BJ (cell line): Measurements from ENCODE around the gene HNF1B. TPM values are rescaled to one million over a fixed set of nuclear protein-coding genes. Genes with fewer than 3 reads are reported as not detected.

Experiments used
- CTCF ChIA-PET: fragments of 350-600 bp; formaldehyde crosslinking; extraction: SDS; loops from one replicate; lab custom pipeline; 2021; ENCODE audit warnings: antibody characterized with exemption, inconsistent platforms; lab: Yijun Ruan, JAX
- POLR2A ChIA-PET: fragments of 300-600 bp; sonication (Branson Sonifier 250); formaldehyde crosslinking; extraction: SDS; loops from one replicate; lab custom pipeline; 2021; ENCODE audit warnings: antibody characterized with exemption; lab: Charles Lee
- DNase-seq: peaks from one replicate; pipeline ENCODE4 v3.0.0-alpha.2; 2011; ENCODE audit warnings: low read depth
- H3K27me3 ChIP-seq: 2 replicates; pipeline ENCODE4 v1.6.0; 2011; ENCODE audit warnings: low read length; ENCODE audit not compliant: control insufficient read depth, insufficient read depth
- H3K36me3 ChIP-seq: 2 replicates; pipeline ENCODE4 v1.5.1; 2011; ENCODE audit warnings: low read length; ENCODE audit not compliant: control insufficient read depth, insufficient read depth
- H3K4me3 ChIP-seq: 2 replicates; pipeline ENCODE4 v1.5.1; 2011; ENCODE audit warnings: low read depth, mild to moderate bottlenecking, control low read depth, low read length
- polyA plus RNA-seq: library from polyadenylated mRNA; depleted of rRNA; stranded (reverse); fragments of >200 nt; gene quantifications from 2 replicates; pipeline ENCODE4 v1.2.3, GENCODE V29; 2011
- TF ChIP-seq, protein P1 (sequence below): IDR thresholded peaks from 2 replicates; pipeline ENCODE4 v1.5.1; 2011; ENCODE audit warnings: low read depth, mild to moderate bottlenecking, control low read depth, inconsistent platforms, low read length, moderate library complexity; ENCODE audit not compliant: insufficient read depth

Gene HNF1B
- polyA plus RNA-seq, 1 experiment = not detected

GRCh38 chr17:37742762-37743611 is 1.9 kb downstream of the HNF1B start:
- ChIA-PET CTCF (no interaction called here), POLR2A (no interaction called here)
- H3K4me3 ChIP-seq = no peak overlapping the region
- no peaks in the 10 kb centered on the region for H3K36me3 ChIP-seq
- no peak for DNase-seq
- TF ChIP-seq, protein P1, sequence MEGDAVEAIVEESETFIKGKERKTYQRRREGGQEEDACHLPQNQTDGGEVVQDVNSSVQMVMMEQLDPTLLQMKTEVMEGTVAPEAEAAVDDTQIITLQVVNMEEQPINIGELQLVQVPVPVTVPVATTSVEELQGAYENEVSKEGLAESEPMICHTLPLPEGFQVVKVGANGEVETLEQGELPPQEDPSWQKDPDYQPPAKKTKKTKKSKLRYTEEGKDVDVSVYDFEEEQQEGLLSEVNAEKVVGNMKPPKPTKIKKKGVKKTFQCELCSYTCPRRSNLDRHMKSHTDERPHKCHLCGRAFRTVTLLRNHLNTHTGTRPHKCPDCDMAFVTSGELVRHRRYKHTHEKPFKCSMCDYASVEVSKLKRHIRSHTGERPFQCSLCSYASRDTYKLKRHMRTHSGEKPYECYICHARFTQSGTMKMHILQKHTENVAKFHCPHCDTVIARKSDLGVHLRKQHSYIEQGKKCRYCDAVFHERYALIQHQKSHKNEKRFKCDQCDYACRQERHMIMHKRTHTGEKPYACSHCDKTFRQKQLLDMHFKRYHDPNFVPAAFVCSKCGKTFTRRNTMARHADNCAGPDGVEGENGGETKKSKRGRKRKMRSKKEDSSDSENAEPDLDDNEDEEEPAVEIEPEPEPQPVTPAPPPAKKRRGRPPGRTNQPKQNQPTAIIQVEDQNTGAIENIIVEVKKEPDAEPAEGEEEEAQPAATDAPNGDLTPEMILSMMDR = no peak
- peaks cover 60% of the 10 kb centered on the region for H3K27me3 ChIP-seq

GRCh38 chr17:37742116-37742761 is 2.6 kb downstream of the HNF1B start:
- TF ChIP-seq, protein P1 = no peak
- Histone ChIP-seq H3K27me3 (peaks cover 60% of the 10 kb centered on the region), H3K36me3 (no peaks in the 10 kb centered on the region), H3K4me3 (no peak overlapping the region; the same call in 1 of the 2 replicates)
- no peak for DNase-seq
- ChIA-PET POLR2A (interaction anchor here (0.7 kb wide), 1 partner anchor 619 kb away, joined by 3 read pairs; no protein-coding TSS in a partner anchor), CTCF (interaction anchor here (0.7 to 1.6 kb wide), 2 partner anchors 40 to 49 kb away, joined by 3 read pairs; no protein-coding TSS in a partner anchor)

DNA sequence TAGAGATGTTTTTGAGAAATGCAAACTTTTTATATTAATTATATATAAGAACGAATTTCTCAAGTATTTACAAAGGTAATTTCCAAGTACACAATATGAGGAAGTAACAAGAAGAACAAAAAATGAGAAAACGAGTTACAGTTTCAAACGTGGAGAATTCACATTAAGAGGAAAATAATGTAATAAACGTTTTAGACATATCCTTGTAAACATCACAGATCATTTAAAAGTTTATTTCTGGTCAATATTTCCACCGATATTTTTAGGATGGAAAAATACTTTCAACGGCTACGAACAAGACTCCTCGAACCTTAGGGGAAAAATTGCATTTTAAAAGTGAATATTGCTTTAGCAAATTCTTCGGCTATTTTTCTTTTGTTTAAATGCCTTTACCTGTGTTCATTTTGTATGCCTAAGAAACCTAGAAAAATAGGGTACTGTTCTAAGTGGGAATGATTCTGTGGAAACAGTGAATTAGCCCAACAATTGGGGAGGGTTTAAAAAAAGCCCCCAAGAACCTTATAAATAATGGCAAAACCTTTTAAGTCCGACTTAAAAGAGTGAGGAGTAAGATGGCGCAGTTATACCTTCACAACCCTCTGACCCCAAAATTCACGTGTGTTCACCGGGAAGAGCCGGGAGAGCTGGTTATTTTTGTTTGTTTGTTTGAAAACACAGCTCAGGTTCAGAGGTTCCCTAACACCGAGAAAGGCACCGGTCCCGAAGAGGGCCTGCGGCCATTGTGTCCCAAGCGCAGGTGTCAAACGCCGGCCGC is 3.3 kb downstream of the HNF1B start:
- no peak overlapping the region for H3K4me3 ChIP-seq
- DNase-seq = no peak
- no peaks in the 10 kb centered on the region for H3K36me3 ChIP-seq
- peaks cover 56% of the 10 kb centered on the region for H3K27me3 ChIP-seq
- ChIA-PET CTCF (interaction anchor here (0.7 to 1.6 kb wide), 2 partner anchors 39 to 50 kb away, joined by 3 read pairs; no protein-coding TSS in a partner anchor), POLR2A (interaction anchor here (0.7 kb wide), 1 partner anchor 620 kb away, joined by 3 read pairs; no protein-coding TSS in a partner anchor)
- TF ChIP-seq, protein P1 = no peak

GRCh38 chr17:37740915-37741314 is 3.9 kb downstream of the HNF1B start:
- ChIA-PET POLR2A (no interaction called here), CTCF (interaction anchor here (1.6 kb wide), 1 partner anchor 38 kb away, joined by 3 read pairs; no protein-coding TSS in a partner anchor)
- no peak for DNase-seq
- H3K4me3 ChIP-seq = no peak overlapping the region
- H3K27me3 ChIP-seq = peaks cover 53% of the 10 kb centered on the region
- H3K36me3 ChIP-seq = no peaks in the 10 kb centered on the region
- TF ChIP-seq, protein P1 = no peak
